KMS-11 (cell line): ENCODE measurements around the gene ZNF423.

Experiments used
- H2AFZ ChIP-seq: fragments of 200-600 bp; sonication (generic); 2 replicates; pipeline ENCODE4 v1.6.1; 2016; ENCODE audit warnings: antibody characterized with exemption, mixed run types, low read depth
- H3K27ac ChIP-seq: fragments of 200-600 bp; sonication (generic); 2 replicates; pipeline ENCODE4 v1.6.1; 2016; ENCODE audit warnings: mild to moderate bottlenecking, mixed run types
- H3K27me3 ChIP-seq: fragments of 200-600 bp; sonication (generic); 2 replicates; pipeline ENCODE4 v1.6.1; 2017; ENCODE audit warnings: mild to moderate bottlenecking, low read depth, mixed run types, moderate library complexity; ENCODE audit not compliant: insufficient read depth
- H3K36me3 ChIP-seq: fragments of 200-600 bp; sonication (generic); 2 replicates; pipeline ENCODE4 v1.6.1; 2017; ENCODE audit warnings: mild to moderate bottlenecking, mixed run types; ENCODE audit not compliant: insufficient read depth
- H3K4me1 ChIP-seq: fragments of 200-600 bp; sonication (generic); 2 replicates; pipeline ENCODE4 v1.6.1; 2016; ENCODE audit warnings: mild to moderate bottlenecking, low read depth, mixed run types; ENCODE audit not compliant: poor library complexity, severe bottlenecking
- H3K4me2 ChIP-seq: fragments of 200-600 bp; sonication (generic); 2 replicates; pipeline ENCODE4 v1.7.0; 2016; ENCODE audit warnings: mild to moderate bottlenecking, mixed run types
- H3K4me3 ChIP-seq: fragments of 200-600 bp; sonication (generic); IDR thresholded peaks from 2 replicates; pipeline ENCODE4 v1.6.1; 2017; ENCODE audit warnings: low read depth, low read length, mixed read lengths; ENCODE audit not compliant: insufficient read depth
- H3K79me2 ChIP-seq: fragments of 200-600 bp; sonication (generic); 2 replicates; pipeline ENCODE4 v1.6.1; 2016; ENCODE audit warnings: low read depth, mixed run types; ENCODE audit not compliant: insufficient read depth
- H3K9ac ChIP-seq: fragments of 200-600 bp; sonication (generic); 2 replicates; pipeline ENCODE4 v1.6.1; 2016; ENCODE audit warnings: mild to moderate bottlenecking, mixed run types
- H4K20me1 ChIP-seq: fragments of 200-600 bp; sonication (generic); 2 replicates; pipeline ENCODE4 v1.6.1; 2016; ENCODE audit warnings: mild to moderate bottlenecking, mixed run types; ENCODE audit not compliant: insufficient read depth
- TF ChIP-seq, protein P1 (sequence below): fragments of 200-600 bp; sonication (generic); conservative IDR thresholded peaks from 2 replicates; pipeline ENCODE4 v1.6.1; 2017; ENCODE audit warnings: low read depth, mild to moderate bottlenecking, antibody characterized with exemption, low read length, moderate library complexity, mixed read lengths

ZNF423 gene

DNA sequence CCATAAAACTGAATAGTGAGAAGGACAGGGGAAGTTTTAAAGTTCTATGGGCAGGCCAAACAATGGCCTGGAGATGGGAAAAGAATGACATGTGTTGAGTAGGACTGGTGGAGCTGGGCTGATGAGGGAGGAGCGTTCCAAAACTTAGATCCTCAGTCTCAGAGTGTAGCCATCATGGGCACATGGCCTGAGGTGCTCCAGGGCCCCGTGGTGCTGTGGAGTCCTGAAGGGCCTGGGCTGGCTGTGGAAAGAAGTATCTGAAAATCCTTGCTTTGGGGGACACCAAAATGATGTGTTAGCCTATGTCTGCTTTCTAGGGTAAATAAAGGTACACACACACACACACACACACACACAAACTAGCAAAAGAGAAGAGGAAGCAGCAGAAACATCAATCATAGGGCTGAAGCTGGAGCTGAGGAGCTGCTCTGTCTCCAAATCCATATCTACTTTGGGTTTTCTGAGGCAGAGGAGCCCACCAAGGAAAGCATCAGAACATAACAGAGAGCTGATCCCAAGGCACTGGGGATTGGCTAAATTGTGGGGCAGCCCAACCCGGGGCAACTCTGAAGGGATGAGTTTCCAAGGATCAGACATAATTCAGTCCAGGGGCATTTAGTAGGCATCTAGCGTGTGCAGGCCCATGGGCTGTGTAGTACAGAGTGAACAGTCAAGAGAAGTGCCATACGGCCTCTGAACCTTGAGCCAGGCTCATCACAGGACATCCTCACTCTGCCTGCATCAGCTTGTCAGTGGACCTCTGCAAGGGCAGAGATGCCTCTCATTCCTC lies 397.1 kb downstream of the ZNF423 start:
- no peak overlapping the region for H3K4me2 ChIP-seq
- TF ChIP-seq, protein P1, sequence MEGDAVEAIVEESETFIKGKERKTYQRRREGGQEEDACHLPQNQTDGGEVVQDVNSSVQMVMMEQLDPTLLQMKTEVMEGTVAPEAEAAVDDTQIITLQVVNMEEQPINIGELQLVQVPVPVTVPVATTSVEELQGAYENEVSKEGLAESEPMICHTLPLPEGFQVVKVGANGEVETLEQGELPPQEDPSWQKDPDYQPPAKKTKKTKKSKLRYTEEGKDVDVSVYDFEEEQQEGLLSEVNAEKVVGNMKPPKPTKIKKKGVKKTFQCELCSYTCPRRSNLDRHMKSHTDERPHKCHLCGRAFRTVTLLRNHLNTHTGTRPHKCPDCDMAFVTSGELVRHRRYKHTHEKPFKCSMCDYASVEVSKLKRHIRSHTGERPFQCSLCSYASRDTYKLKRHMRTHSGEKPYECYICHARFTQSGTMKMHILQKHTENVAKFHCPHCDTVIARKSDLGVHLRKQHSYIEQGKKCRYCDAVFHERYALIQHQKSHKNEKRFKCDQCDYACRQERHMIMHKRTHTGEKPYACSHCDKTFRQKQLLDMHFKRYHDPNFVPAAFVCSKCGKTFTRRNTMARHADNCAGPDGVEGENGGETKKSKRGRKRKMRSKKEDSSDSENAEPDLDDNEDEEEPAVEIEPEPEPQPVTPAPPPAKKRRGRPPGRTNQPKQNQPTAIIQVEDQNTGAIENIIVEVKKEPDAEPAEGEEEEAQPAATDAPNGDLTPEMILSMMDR, result no peak
- H3K79me2 ChIP-seq, result no peaks in the 10 kb centered on the region
- no peaks in the 10 kb centered on the region for H3K36me3 ChIP-seq
- H3K9ac ChIP-seq, result no peak overlapping the region
- H3K27me3 ChIP-seq, result no peaks in the 10 kb centered on the region
- no peak overlapping the region for H3K27ac ChIP-seq
- H3K4me1 ChIP-seq, result peaks cover 25% of the 10 kb centered on the region
- H2AFZ ChIP-seq, result no peak overlapping the region
- no peak overlapping the region for H3K4me3 ChIP-seq
- H4K20me1 ChIP-seq, result no peaks in the 10 kb centered on the region

GRCh38 chr16:49458243-49458642 lies 397.7 kb downstream of the ZNF423 start:
- TF ChIP-seq, protein P1, result no peak
- Histone ChIP-seq H3K79me2 (no peaks in the 10 kb centered on the region), H3K27ac (no peak overlapping the region), H3K27me3 (no peaks in the 10 kb centered on the region), H3K4me1 (peaks cover 22% of the 10 kb centered on the region), H3K9ac (no peak overlapping the region), H3K4me2 (no peak overlapping the region), H3K4me3 (no peak overlapping the region), H3K36me3 (no peaks in the 10 kb centered on the region), H2AFZ (no peak overlapping the region), H4K20me1 (no peaks in the 10 kb centered on the region)

DNA sequence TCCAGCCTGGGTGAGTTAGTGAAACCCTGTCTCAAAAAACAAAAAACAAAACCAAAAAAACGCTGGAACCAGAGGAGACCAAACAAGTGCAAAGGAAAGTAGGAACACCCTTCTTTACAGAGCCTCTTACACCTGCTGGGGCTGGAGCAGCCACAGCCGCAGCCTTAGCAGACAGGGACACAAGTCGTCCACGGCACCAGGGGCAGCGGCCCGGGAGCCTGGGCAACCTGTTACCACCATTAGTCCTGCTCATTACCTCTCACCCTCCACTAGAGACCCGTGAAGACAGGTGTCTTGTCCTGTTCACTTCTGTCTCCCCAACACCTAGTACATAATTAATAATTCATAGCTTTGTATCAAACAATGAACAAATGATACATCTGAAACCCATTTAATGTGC lies 398.7 kb downstream of the ZNF423 start:
- Histone ChIP-seq H3K79me2 (no peaks in the 10 kb centered on the region), H3K27ac (no peak overlapping the region), H2AFZ (no peak overlapping the region), H3K27me3 (no peaks in the 10 kb centered on the region), H3K4me2 (no peak overlapping the region), H4K20me1 (no peaks in the 10 kb centered on the region), H3K4me3 (no peak overlapping the region), H3K9ac (no peak overlapping the region), H3K36me3 (no peaks in the 10 kb centered on the region), H3K4me1 (peaks cover 11% of the 10 kb centered on the region)
- TF ChIP-seq, protein P1, result no peak

DNA sequence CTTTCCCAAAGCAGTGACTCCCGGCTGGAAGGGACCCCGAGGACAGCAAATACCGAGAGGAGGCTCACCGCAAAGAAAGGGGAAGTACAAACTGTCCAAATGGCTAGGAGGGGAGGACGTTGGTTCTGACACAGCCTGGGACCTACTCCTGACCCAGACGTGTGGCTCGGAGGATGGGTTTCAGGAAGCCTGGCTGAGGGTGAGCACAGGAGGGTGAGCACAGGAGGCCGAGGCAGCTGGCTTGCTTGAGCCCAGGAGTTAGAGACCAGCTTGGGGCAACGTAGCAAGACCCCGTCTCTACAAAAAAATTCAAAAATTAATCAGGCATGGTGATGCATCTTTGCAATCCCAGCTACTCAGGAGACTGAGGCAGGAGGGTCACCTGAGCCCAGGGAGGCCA lies 399.1 kb downstream of the ZNF423 start:
- H3K9ac ChIP-seq, result no peak overlapping the region
- TF ChIP-seq, protein P1, result no peak
- H3K4me2 ChIP-seq, result no peak overlapping the region
- H3K27ac ChIP-seq, result no peak overlapping the region
- H2AFZ ChIP-seq, result no peak overlapping the region
- H3K4me1 ChIP-seq, result peaks cover 7% of the 10 kb centered on the region
- H3K27me3 ChIP-seq, result no peaks in the 10 kb centered on the region
- H3K79me2 ChIP-seq, result no peaks in the 10 kb centered on the region
- no peak overlapping the region for H3K4me3 ChIP-seq
- H3K36me3 ChIP-seq, result no peaks in the 10 kb centered on the region
- H4K20me1 ChIP-seq, result no peaks in the 10 kb centered on the region
